NCI-H1105 (cell line): ENCODE measurements around the gene FRMD4A.
A peak's percentile ranks its signal among the peaks of the same experiment; 100 is the strongest.
"Not testable (repeated sequence)": the region's sequence is repeated elsewhere in the genome, so short reads cannot be mapped to it uniquely, and the experiment has no call there.

ENCODE experiments used
- DNase-seq: peaks from one replicate; lab custom pipeline; 2025; lab: John Stamatoyannopoulos, UW

Gene FRMD4A

GRCh38 chr10:13810568-13810967 is 520.2 kb downstream of the FRMD4A start:
- no peak for DNase-seq

- no peak for DNase-seq
Measured at GRCh38 chr10:13809427-13809826, 521.3 kb downstream of the FRMD4A start.

- DNase-seq = no peak
Measured at GRCh38 chr10:13808556-13809391, 522.0 kb downstream of the FRMD4A start.

GRCh38 chr10:13806419-13806818 is 524.3 kb downstream of the FRMD4A start:
- DNase-seq = no peak

- no peak for DNase-seq
Measured at GRCh38 chr10:13803566-13804554, 526.9 kb downstream of the FRMD4A start.

GRCh38 chr10:13801907-13802288 is 528.8 kb downstream of the FRMD4A start:
- no peak for DNase-seq

GRCh38 chr10:13801156-13801906 is 529.4 kb downstream of the FRMD4A start:
- no peak for DNase-seq

GRCh38 chr10:13797164-13797563 is 533.6 kb downstream of the FRMD4A start:
- DNase-seq = no peak

GRCh38 chr10:13795653-13796555 is 534.8 kb downstream of the FRMD4A start:
- no peak for DNase-seq

GRCh38 chr10:13794992-13795612 is 535.6 kb downstream of the FRMD4A start:
- no peak for DNase-seq

- DNase-seq = peak; percentile 45
Measured at GRCh38 chr10:13792006-13792405, 538.7 kb downstream of the FRMD4A start.

- DNase-seq = no peak
Measured at GRCh38 chr10:13791483-13791882, 539.2 kb downstream of the FRMD4A start.

GRCh38 chr10:13790196-13790595 is 540.5 kb downstream of the FRMD4A start:
- no peak for DNase-seq

- DNase-seq = no peak
Measured at GRCh38 chr10:13789448-13789829, 541.3 kb downstream of the FRMD4A start.

GRCh38 chr10:13788711-13789447 is 541.8 kb downstream of the FRMD4A start:
- DNase-seq = no peak

GRCh38 chr10:13788320-13788600 is 542.5 kb downstream of the FRMD4A start:
- no peak for DNase-seq

GRCh38 chr10:13787015-13787421 is 543.7 kb downstream of the FRMD4A start:
- no peak for DNase-seq

GRCh38 chr10:13784067-13784466 is 546.7 kb downstream of the FRMD4A start:
- no peak for DNase-seq

GRCh38 chr10:13779748-13780147 is 551.0 kb downstream of the FRMD4A start:
- no peak for DNase-seq

- DNase-seq = not testable (repeated sequence)
Measured at GRCh38 chr10:13778693-13778960, 552.1 kb downstream of the FRMD4A start.
